Right lobe of liver (tissue), 4 donors: ENCODE results near the gene PRKAR2B.

ENCODE experiments used
- CTCF ChIP-seq, 4 donors: fragments of 200-600 bp in 3 of 4; fragments of 450-650 bp in 1 of 4; IDR thresholded peaks; one replicate each; pipeline versions ENCODE4 v1.5.1 to v1.8.0; 2016 to 2022; ENCODE audit warnings: antibody characterized with exemption in 4 of 4, mild to moderate bottlenecking in 2 of 4
- POLR2A ChIP-seq: fragments of 450-650 bp; IDR thresholded peaks from one replicate; pipeline ENCODE4 v1.6.1; 2017; ENCODE audit warnings: antibody characterized with exemption, mild to moderate bottlenecking
- donor health status: DM: no; HTN: no; CAD: no.
- donor health status: DM: no; HTN: no; CAD: no.
- donor health status: DM: no; HTN: yes; CAD: no.

- TF ChIP-seq CTCF (IDR thresholded peaks at IDR 0.05) (no peak), POLR2A (no peak)
Observed at GRCh38 chr7:107069457-107069856, 25.0 kb downstream of the PRKAR2B start.
